ENCODE results near the gene PROP1.

DNA sequence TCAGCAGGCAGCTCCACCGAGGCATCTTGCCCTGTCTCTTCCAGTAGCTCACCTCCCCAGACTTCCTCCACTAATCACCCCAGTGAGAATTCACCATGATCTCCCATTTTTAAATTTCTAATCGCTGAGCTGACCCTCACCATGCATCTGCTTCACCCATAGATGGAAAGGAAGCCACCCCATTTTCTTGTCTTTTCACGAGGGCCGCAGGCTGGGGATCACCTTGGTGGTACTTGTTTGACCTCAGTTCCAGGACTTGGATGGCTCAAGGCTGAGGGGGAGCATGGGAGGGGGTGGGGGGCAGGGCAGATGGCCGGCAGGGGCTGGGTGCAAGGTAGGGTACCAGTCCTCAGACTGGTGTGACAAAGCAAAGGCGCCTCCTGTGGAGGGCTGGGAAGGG is 3.6 kb downstream of the PROP1 start:
- TF ChIP-seq POLR2A (IDR thresholded peaks at IDR 0.05) (no peak), CTCF (IDR thresholded peaks at IDR 0.05 in 8 of 11, conservative IDR thresholded peaks at IDR 0.05 in 3 of 11) (no peak), POLR2AphosphoS5 (IDR thresholded peaks at IDR 0.05) (no peak)
